Stimulated activated CD4-positive, alpha-beta T cell treated with anti-CD3 and anti-CD28 coated beads, Interleukin-1b, Interleukin-23, amount 100 ng/mL, for 4 hours (primary cell): ENCODE data around the gene DCAKD.

ENCODE experiments used
- DNase-seq, 2 donors: peaks; one replicate each; pipeline ENCODE4 v3.0.0-alpha.2; 2020; ENCODE audit warnings: low read depth in 2 of 2

The DCAKD gene

DNA sequence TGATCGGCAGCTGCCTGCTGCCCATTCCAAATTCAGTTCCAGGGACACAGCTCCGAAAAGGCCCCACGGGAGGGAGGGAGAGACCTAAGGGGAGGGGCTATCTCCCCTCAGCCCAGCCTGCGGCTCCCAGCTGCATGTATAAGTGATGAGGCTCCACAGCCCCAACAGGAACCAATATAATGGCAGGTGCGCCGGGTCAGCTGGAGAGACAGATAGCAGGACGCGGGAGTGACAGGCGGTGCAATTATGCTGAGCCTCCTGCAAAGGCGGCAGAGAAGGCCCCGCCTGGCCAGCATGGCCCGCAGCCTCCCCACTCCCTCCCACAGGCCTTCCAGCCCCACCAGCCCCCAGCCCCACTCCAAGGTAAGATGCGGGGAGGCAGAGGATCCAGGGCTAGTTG is 75.2 kb downstream of the DCAKD start:
- no peak for DNase-seq
